Activated CD4-positive, alpha-beta T cell treated with anti-CD3 and anti-CD28 coated beads for 4 hours (primary cell): ENCODE measurements around the gene ADPRH.

Source experiments
- DNase-seq, 2 donors: peaks; one replicate each; pipeline ENCODE4 v3.0.0-alpha.2; 2020

The ADPRH gene

GRCh38 chr3:119598410-119599098 lies 19.3 kb downstream of the ADPRH start:
- DNase-seq: no peak

GRCh38 chr3:119599558-119600174 lies 20.4 kb downstream of the ADPRH start:
- no peak for DNase-seq

- DNase-seq: no peak
Measured at GRCh38 chr3:119600732-119601131, 21.4 kb downstream of the ADPRH start.

- no peak for DNase-seq
Measured at GRCh38 chr3:119601154-119601553, 21.9 kb downstream of the ADPRH start.

- DNase-seq: no peak
Measured at GRCh38 chr3:119602676-119603075, 23.4 kb downstream of the ADPRH start.

- no peak for DNase-seq
Measured at GRCh38 chr3:119604878-119605277, 25.6 kb downstream of the ADPRH start.

- DNase-seq: no peak
Measured at GRCh38 chr3:119608405-119609000, 29.2 kb downstream of the ADPRH start.

GRCh38 chr3:119609301-119609700 lies 30.0 kb downstream of the ADPRH start:
- no peak for DNase-seq

- no peak for DNase-seq
Measured at GRCh38 chr3:119611664-119612063, 32.4 kb downstream of the ADPRH start.

- DNase-seq: no peak
Measured at GRCh38 chr3:119613201-119613600, 33.9 kb downstream of the ADPRH start.

GRCh38 chr3:119613872-119614271 lies 34.6 kb downstream of the ADPRH start:
- no peak for DNase-seq

- no peak for DNase-seq
Measured at GRCh38 chr3:119616056-119616455, 36.8 kb downstream of the ADPRH start.

GRCh38 chr3:119619094-119619493 lies 39.8 kb downstream of the ADPRH start:
- DNase-seq: no peak

GRCh38 chr3:119620899-119621298 lies 41.6 kb downstream of the ADPRH start:
- no peak for DNase-seq

- no peak for DNase-seq
Measured at GRCh38 chr3:119624002-119624720, 44.9 kb downstream of the ADPRH start.

- no peak for DNase-seq
Measured at GRCh38 chr3:119625451-119626153, 46.3 kb downstream of the ADPRH start.

- DNase-seq: no peak
Measured at GRCh38 chr3:119626196-119626595, 46.9 kb downstream of the ADPRH start.

GRCh38 chr3:119627461-119627860 lies 48.2 kb downstream of the ADPRH start:
- no peak for DNase-seq

GRCh38 chr3:119628390-119628789 lies 49.1 kb downstream of the ADPRH start:
- DNase-seq: peak in 1 of 2 donors; percentile 8

- no peak for DNase-seq
Measured at GRCh38 chr3:119628816-119629445, 49.6 kb downstream of the ADPRH start.

GRCh38 chr3:119630128-119630879 lies 51.0 kb downstream of the ADPRH start:
- no peak for DNase-seq

GRCh38 chr3:119630880-119631329 lies 51.6 kb downstream of the ADPRH start:
- no peak for DNase-seq
